PFSK-1 (cell line): ENCODE measurements around the gene NYAP1.

ENCODE experiments used
- FOXP2 ChIP-seq: optimal IDR thresholded peaks from 2 replicates; pipeline ENCODE3; 2011; ENCODE audit warnings: borderline replicate concordance, control low read depth, inconsistent platforms; ENCODE audit not compliant: insufficient read depth; ENCODE audit errors: extremely low read length, extremely low read depth
- POLR2AphosphoS5 ChIP-seq: IDR thresholded peaks from 2 replicates; pipeline ENCODE4 v1.6.1; 2012; ENCODE audit warnings: low read depth, mild to moderate bottlenecking, control low read depth, low read length, moderate library complexity
- SIN3A ChIP-seq: IDR thresholded peaks from 2 replicates; pipeline ENCODE4 v1.6.1; 2012; ENCODE audit warnings: mild to moderate bottlenecking, low read length, moderate library complexity, borderline replicate concordance; ENCODE audit not compliant: insufficient read depth
- TAF1 ChIP-seq: IDR thresholded peaks from 2 replicates; pipeline ENCODE4 v1.6.1; 2012; ENCODE audit warnings: low read length, control low read depth, borderline replicate concordance; ENCODE audit not compliant: insufficient read depth
- TF ChIP-seq, protein P1 (sequence below), 2 experiments: IDR thresholded peaks; 2 replicates each; pipeline versions ENCODE4 v1.6.1 to v1.8.0; 2011 to 2012; ENCODE audit warnings: low read depth in 2 of 2, low read length in 2 of 2, control low read depth in 1 of 2, inconsistent platforms in 1 of 2, mild to moderate bottlenecking in 1 of 2, moderate library complexity in 1 of 2; ENCODE audit not compliant: insufficient read depth in 1 of 2

NYAP1 gene

DNA sequence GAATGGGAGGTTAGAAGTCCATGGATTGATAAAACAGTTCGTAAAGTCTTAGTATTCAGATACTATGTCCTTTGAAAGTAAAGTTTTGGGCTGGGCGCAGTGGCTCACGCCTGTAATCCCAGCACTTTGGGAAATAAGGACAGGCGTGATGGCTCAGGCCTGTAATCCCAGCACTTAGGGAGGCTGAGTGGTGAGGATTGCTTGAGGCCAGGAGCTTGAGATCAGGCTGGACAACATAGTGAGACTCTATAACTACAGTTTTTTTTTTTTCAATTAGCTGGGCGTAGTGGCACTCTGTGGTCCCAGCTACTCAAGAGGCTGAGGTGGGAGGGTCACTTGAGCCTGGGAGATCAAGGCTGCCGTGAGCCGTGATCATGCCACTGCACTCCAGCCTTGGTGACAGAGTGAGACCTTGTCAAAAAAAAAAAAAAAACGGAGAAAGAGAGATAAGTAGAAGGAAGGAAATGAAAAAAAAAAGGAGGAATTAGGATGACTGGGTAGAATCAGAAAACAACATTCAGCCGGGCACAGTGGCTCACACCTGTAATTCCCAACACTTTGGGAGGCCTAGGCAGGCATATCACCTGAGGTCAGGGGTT, 29.6 kb downstream of the NYAP1 start:
- TF ChIP-seq POLR2AphosphoS5: no peak
- TF ChIP-seq SIN3A: no peak
- TF ChIP-seq TAF1: no peak
- TF ChIP-seq, protein P1, sequence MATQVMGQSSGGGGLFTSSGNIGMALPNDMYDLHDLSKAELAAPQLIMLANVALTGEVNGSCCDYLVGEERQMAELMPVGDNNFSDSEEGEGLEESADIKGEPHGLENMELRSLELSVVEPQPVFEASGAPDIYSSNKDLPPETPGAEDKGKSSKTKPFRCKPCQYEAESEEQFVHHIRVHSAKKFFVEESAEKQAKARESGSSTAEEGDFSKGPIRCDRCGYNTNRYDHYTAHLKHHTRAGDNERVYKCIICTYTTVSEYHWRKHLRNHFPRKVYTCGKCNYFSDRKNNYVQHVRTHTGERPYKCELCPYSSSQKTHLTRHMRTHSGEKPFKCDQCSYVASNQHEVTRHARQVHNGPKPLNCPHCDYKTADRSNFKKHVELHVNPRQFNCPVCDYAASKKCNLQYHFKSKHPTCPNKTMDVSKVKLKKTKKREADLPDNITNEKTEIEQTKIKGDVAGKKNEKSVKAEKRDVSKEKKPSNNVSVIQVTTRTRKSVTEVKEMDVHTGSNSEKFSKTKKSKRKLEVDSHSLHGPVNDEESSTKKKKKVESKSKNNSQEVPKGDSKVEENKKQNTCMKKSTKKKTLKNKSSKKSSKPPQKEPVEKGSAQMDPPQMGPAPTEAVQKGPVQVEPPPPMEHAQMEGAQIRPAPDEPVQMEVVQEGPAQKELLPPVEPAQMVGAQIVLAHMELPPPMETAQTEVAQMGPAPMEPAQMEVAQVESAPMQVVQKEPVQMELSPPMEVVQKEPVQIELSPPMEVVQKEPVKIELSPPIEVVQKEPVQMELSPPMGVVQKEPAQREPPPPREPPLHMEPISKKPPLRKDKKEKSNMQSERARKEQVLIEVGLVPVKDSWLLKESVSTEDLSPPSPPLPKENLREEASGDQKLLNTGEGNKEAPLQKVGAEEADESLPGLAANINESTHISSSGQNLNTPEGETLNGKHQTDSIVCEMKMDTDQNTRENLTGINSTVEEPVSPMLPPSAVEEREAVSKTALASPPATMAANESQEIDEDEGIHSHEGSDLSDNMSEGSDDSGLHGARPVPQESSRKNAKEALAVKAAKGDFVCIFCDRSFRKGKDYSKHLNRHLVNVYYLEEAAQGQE (IDR thresholded peaks at IDR 0.05; ENCODE audit: insufficient read depth in 1 of 2, low read depth in 2 of 2, low read length in 2 of 2): no peak
- TF ChIP-seq FOXP2: no peak

DNA sequence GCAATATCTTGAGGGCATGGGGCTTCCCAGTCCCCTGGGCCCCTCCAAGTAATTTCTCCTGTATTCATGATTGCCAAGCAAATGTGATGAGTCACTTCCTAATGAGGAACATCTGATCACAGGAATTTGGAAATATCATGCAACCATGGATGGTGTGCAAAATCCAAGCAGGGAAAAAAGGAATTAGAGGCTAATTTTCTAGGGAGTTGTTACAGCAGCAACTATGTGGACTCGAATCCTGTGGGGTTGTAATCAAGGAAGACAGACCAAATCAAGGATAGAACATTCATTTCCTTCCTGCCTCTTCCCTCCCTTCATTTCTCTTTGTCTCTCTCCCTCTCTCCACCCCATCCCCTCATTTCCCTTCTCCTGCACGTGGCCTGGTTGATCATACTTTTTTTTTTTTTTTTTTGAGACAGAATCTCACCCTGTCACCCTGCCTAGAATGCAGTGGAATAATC, 31.4 kb downstream of the NYAP1 start:
- TF ChIP-seq FOXP2 (no peak), POLR2AphosphoS5 (peak; percentile 31; the same call in 1 of the 2 replicates)
- TF ChIP-seq, protein P1 (IDR thresholded peaks at IDR 0.05; ENCODE audit: insufficient read depth in 1 of 2, low read depth in 2 of 2, low read length in 2 of 2): peak in 1 of 2 experiments; percentile 61; a peak in 1 of 4 replicates

DNA sequence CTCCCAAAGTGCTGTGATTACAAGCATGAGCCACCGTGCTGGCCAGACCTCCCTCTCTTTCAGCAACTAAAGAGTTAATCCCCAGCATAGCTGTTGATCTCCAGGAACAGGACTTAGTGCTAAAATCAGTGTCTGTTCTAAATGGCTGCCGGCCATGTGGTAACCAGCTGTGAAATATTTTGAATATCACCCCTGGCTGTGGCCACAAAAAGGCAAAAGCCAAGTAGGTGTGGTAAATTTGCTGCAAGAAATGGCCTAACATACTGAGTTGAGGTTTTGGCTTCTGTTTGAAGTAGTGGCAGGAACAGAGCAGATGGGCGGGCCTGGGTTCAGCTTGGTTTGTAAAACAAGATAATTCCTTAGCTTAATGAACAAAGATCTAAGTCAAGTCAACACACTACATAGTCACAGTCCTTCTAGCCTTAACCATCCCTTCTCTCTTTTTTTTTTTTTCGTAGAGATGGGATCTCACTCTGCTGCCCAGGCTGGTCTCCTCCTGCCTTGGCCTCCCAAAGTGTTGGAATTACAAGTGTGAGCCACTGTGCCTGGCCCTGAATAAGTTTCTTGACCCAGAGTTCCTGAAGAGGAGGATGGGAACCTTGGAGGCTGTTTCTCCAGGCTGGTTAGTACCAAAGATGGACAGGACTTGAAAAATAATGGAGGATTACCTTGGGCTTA, 32.5 kb downstream of the NYAP1 start:
- TF ChIP-seq SIN3A (no peak), FOXP2 (no peak), POLR2AphosphoS5 (no peak), TAF1 (no peak)
- TF ChIP-seq, protein P1 (IDR thresholded peaks at IDR 0.05; ENCODE audit: insufficient read depth in 1 of 2, low read depth in 2 of 2, low read length in 2 of 2): no peak

DNA sequence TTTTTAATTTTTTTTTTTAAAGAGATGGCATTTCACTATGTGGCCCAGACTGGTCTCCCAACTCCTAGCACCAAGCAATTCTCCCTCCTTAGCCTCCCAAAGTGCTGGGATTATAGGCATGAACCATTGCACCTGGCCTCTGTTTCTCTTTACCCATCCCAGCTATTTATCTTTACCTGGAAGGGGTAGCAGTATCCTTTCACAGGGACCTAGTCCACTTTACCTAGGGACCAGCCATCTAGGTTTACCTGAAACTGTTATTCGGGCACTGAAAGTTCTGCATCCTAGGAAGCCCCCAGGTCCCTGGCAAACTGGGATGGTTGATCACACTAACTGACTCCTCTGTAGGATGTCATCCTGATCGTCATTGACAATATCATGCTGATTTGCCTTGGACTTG, 33.6 kb downstream of the NYAP1 start:
- TF ChIP-seq, protein P1 (IDR thresholded peaks at IDR 0.05; ENCODE audit: insufficient read depth in 1 of 2, low read depth in 2 of 2, low read length in 2 of 2): no peak
- TF ChIP-seq TAF1 (no peak), FOXP2 (no peak), SIN3A (no peak), POLR2AphosphoS5 (no peak)

DNA sequence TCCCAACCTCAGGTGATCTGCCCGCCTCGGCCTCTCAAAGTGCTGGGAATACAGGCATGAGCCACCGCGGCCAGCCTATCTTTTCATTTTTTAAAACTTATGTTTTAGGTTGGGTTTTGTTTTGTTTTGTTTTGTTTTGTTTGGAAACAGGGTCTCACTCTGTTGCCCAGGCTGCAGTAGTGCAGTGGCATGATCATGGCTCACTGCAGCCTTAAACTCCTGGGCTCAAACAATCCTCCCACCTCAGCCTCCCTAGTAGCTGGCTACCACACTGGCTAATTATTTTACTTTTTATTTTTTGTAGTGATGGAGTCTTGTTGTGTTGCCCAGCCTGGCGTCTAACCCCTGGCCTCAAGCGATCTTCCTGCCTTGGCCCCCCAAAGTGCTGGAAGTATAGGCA, 35.9 kb downstream of the NYAP1 start:
- TF ChIP-seq SIN3A (no peak), FOXP2 (no peak), POLR2AphosphoS5 (no peak), TAF1 (no peak)
- TF ChIP-seq, protein P1 (IDR thresholded peaks at IDR 0.05; ENCODE audit: insufficient read depth in 1 of 2, low read depth in 2 of 2, low read length in 2 of 2): no peak
